ENCODE data around the gene TMEM52B.

TMEM52B gene

DNA sequence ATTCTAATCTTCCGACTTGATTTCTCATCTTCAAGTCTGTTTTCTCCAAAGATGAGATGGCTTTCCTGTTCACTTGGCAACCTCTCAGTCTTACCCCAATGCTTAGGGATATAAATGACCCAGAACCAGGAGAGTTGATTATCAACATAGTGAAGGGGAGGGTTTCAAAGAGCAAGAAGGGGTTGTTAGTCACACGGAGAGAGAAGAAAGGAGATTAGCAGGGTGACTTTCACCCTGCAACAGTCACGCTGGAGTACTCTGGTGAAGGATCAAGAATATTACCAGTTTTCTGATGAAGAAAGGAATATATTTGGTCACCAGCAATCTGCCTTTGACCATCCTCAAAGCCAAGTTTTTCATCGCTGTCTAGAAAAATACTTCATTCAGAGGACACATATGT is at the start of gene TMEM52B:
Gene TMEM52B (plus strand): TSS at position 212 of the 400 bp plus-strand sequence. CDS start 543 bp downstream, outside the sequence.
- DNase-seq = no peak

- DNase-seq = no peak
Observed at GRCh38 chr12:10130042-10130441, 48.8 kb upstream of the TMEM52B start, which contains the start of gene CLEC7A. Gene CLEC7A, minus strand, starts transcription at chr12:10130199. Its CDS starts 117 bp downstream, at chr12:10130082.

- DNase-seq = no peak
Observed at GRCh38 chr12:10131111-10131690, 47.6 kb upstream of the TMEM52B start.

- no peak for DNase-seq
Observed at GRCh38 chr12:10132850-10133370, 45.9 kb upstream of the TMEM52B start.

GRCh38 chr12:10135126-10135525 is 43.7 kb upstream of the TMEM52B start:
- no peak for DNase-seq

DNA sequence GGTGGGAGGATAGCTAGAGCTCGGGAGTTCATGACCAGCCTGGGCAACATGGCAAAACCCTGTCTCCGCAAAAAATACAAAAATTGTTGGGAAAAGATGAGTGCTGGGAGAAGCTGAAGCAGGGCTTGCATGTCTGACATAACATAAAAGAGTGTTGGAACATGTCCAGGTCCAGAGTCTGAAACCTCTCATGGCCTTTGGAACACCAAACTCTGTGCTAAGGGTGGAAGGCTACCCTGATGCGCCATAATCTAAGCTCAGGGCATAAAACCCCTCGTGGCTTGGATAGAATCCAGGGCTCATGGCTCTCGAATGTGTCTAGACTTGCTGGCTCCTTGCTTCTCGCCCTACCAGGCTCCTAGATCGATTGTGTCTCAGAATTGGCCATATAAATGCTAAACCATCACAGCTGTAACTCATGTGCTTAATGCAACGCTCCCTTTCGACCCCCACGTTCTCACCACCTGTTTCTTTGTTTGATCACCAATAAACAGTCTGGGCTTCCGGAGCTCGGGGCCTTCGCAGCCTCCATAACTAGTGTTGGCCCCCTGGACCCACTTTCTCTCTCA is 42.1 kb upstream of the TMEM52B start:
- no peak for DNase-seq

DNA sequence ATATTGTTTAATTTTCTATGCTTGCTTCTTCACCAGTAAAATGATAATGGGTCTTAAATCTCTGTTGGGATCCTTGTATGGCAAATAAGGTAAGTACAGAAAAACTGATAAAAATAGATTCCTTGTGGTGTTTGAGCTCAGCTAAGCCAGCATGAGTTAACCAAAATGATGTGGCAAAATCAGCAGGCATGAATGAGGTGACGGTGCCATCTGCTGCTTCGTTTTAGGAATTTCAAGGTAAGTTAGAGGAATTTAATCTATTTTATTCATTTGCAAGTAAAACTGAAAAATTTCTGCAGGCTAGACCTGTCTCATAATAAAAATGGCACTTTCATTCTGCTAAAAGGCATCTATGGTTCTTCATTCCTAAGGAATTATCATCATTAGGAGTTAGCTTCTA is 38.8 kb upstream of the TMEM52B start:
- peak; percentile 25 for DNase-seq

GRCh38 chr12:10142976-10143589 is 35.7 kb upstream of the TMEM52B start:
- peak; percentile 44 for DNase-seq

DNA sequence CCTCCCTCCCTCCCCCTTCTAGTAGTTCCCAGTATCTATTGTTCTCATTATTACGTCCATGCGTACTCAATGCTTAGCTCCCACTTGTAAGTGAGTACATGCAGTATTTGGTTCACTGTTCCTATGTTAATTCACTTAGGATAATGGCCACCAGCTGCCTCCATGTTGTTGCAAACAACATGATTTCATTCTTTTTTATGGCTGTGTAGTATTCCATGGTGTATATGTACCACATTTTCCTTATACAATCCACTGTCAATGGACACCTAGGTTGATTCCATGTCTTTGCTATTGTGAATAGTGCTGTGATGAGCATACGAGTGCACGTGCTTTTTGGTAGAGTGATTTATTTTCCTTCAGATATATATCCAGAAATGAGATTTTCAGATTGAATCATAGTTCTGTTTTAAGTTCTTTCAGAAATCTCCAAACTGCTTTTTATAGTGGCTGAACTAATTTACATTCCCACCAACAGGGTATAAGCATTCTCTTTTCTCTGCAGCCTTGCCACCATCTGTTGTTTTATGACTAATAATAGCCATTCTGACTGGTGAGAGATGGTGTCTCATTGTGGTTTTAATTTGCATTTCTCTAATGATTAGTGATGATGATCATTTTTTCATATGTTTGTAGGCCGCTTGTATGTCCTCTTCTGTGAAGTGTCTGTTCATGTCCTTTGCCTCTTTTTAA is 31.0 kb upstream of the TMEM52B start:
- no peak for DNase-seq

- DNase-seq = no peak
Observed at GRCh38 chr12:10151621-10152020, 27.2 kb upstream of the TMEM52B start.

GRCh38 chr12:10153271-10154144 is 25.3 kb upstream of the TMEM52B start:
- DNase-seq = no peak

GRCh38 chr12:10154145-10154496 is 24.7 kb upstream of the TMEM52B start:
- no peak for DNase-seq

GRCh38 chr12:10155966-10156365 is 22.9 kb upstream of the TMEM52B start:
- DNase-seq = no peak

DNA sequence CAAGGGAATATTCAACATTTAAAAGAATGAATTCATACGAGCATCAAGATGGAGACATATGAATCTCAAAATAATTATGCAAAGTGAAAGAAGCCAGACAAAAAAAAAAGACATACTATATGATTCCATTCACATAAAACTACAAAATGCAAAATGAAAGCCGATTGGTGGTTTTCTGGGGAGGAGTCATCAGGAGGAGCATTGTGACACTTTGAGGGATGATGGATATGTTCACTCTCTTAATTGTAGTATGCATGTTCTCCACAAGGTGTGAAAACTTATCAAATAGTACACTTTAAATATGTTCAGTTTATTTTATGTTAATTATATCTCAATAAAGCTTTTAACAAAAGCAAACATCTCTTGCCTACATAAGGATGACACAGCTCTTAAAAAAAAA is 20.4 kb upstream of the TMEM52B start:
- no peak for DNase-seq

- no peak for DNase-seq
Observed at GRCh38 chr12:10159280-10159679, 19.6 kb upstream of the TMEM52B start.

GRCh38 chr12:10160617-10161385 is 18.0 kb upstream of the TMEM52B start:
- DNase-seq = no peak

DNA sequence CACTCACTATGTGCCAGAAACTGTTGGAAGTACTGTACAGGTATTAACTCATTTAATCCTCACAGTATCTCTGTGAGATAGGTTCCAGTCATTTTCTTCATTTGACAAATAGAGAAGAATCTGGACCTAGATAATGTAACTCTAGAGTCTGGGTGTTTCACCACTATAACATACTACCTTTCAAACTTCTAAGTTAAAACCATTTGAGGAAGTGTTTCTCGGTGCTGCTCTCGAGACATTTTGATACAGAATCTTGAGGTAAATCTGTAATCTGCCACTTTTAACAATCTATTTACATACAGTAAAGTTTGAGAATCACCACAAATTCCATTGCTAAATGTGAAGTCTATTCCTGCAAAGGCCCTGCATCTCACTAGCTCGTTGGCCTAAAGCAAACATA is 15.7 kb upstream of the TMEM52B start:
- DNase-seq = no peak

DNA sequence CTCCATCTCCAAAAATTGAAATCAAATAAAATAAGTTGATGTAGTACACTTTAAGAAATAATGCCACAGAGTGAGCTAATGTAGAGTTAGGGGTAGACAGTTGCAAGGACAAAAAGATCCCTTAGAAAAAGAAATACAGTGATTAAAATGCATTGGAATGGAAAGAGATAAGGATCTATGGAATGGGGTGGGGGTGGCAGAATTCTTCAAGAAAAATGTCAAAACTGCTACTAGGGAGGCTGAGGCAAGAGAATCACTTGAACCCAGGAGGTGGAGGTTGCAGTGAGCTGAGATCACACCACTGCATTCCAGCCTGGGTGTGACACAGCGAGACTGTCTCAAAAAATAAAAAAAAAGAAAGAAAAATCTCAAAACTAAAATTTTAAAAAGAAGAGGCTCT is 13.4 kb upstream of the TMEM52B start:
- no peak for DNase-seq

- no peak for DNase-seq
Observed at GRCh38 chr12:10167599-10167998, 11.2 kb upstream of the TMEM52B start.

- DNase-seq = no peak
Observed at GRCh38 chr12:10169104-10169503, 9.7 kb upstream of the TMEM52B start.

- DNase-seq = peak; percentile 89
Observed at GRCh38 chr12:10170216-10170615, 8.6 kb upstream of the TMEM52B start.

Measured in NCI-H226 (cell line).